ENCODE results near the gene PCSK4. TPM values are rescaled to one million over a fixed set of nuclear protein-coding genes. Genes with fewer than 3 reads are reported as not detected.

PCSK4 gene
- total and polyA plus RNA-seq, 2 of the 4 experiments (the other 2 are of a cell fraction) = 0.72 to 1.7 TPM

GRCh38 chr19:1529430-1529816 is 39.3 kb upstream of the PCSK4 start:
- DNase-seq (no peak), ATAC-seq (ENCODE audit: low read depth) (no peak)
- Histone ChIP-seq H3K18ac (ENCODE audit: low read depth, low read length) (no peak overlapping the region), H2BK15ac (ENCODE audit: low read depth, low read length) (no peak overlapping the region), H3K4me2 (ENCODE audit: low read depth, low read length) (no peak overlapping the region), H2AK9ac (replicated peaks; ENCODE audit: low read depth, low read length, poor library complexity) (no peak overlapping the region), H3K56ac (ENCODE audit: extremely low read depth, insufficient read depth, low read length) (no peak overlapping the region), H2BK5ac (ENCODE audit: low read depth, low read length, poor library complexity, severe bottlenecking) (no peak overlapping the region), H4K8ac (ENCODE audit: low read depth in 2 of 2, low read length in 2 of 2) (no peak overlapping the region), H2BK120ac (ENCODE audit: low read depth, low read length) (no peak overlapping the region), H2AFZ (replicated peaks; ENCODE audit: low read length, poor library complexity) (no peak overlapping the region), H3K79me1 (ENCODE audit: low read depth in 1 of 2, low read length in 2 of 2) (no peaks in the 10 kb centered on the region), H3K36me3 (ENCODE audit: control insufficient read depth, insufficient read depth, low read length) (no peaks in the 10 kb centered on the region), H3K27ac (ENCODE audit: insufficient read depth, low read length) (no peak overlapping the region), H3K27me3 (ENCODE audit: control insufficient read depth, insufficient read depth, low read length) (peaks cover 12% of the 10 kb centered on the region), H3K14ac (replicated peaks; ENCODE audit: low read depth, low read length) (no peak overlapping the region), H3K23ac (ENCODE audit: low read depth, low read length) (no peak overlapping the region), H3K4me3 (ENCODE audit: insufficient read depth, low read depth, low read length) (no peak overlapping the region), H3K4me1 (ENCODE audit: control insufficient read depth, insufficient read depth, low read length) (no peaks in the 10 kb centered on the region; the same call in 1 of the 2 replicates), H2AK5ac (ENCODE audit: low read depth, low read length) (no peak overlapping the region), H4K91ac (ENCODE audit: insufficient read depth, low read depth, low read length) (no peak overlapping the region), H3K9ac (ENCODE audit: low read depth, low read length) (no peak overlapping the region), H3K9me3 (ENCODE audit: control insufficient read depth, insufficient read depth, low read length) (no peaks in the 10 kb centered on the region), H4K20me1 (ENCODE audit: insufficient read depth, low read length) (peaks cover 5% of the 10 kb centered on the region; the same call in 1 of the 2 replicates), H2BK20ac (ENCODE audit: low read depth, low read length) (no peak overlapping the region), H3K9me1 (ENCODE audit: insufficient read depth, low read length) (peaks cover 4% of the 10 kb centered on the region; the same call in 1 of the 2 replicates), H4K5ac (ENCODE audit: low read depth, low read length) (no peak overlapping the region), H3K4ac (ENCODE audit: low read depth, low read length) (no peak overlapping the region)
- POLR2A ChIA-PET (ENCODE audit: unreplicated experiment) = no interaction called here
- in situ Hi-C loops (cut with MboI; ENCODE audit: low sequenced_read_pairs) (loop anchor here (25.0 kb wide), 1 partner anchor 258 kb away; no protein-coding TSS in a partner anchor), intact Hi-C loops (cut with micrococcal nuclease) (no loop called here), dilution Hi-C loops (cut with HindIII; ENCODE audit: low sequenced_read_pairs, unreplicated experiment) (no loop called here)
- CTCF ChIA-PET = no interaction called here
- no peak for TF ChIP-seq BHLHE40 (IDR thresholded peaks at IDR 0.05; ENCODE audit: low read depth, low read length)
- TF ChIP-seq MAFK (IDR thresholded peaks at IDR 0.05; ENCODE audit: low read depth, low read length) = no peak
- TF ChIP-seq ELK1 (IDR thresholded peaks at IDR 0.05; ENCODE audit: borderline replicate concordance, low read depth, low read length) = no peak
- no peak for TF ChIP-seq MXI1 (IDR thresholded peaks at IDR 0.05; ENCODE audit: borderline replicate concordance, low read depth, low read length)
- BruUV-seq (replicated peaks) = no TSS peak
- 86% methylated on average over 7 of the region's 16 CpGs; no CpG with 5 or more reads in 1 of the 2 experiments for WGBS, 2 experiments (ENCODE audit: extremely low coverage in 2 of 2, insufficient read length in 1 of 2)

All from IMR-90 (cell line).